ENCODE data around the gene TTC28.

- TF ChIP-seq CTCF (IDR thresholded peaks at IDR 0.05; ENCODE audit: poor library complexity, severe bottlenecking) = no peak
- no peak for TF ChIP-seq POLR2AphosphoS5 (IDR thresholded peaks at IDR 0.05)
- TF ChIP-seq MXI1 (conservative IDR thresholded peaks at IDR 0.05; ENCODE audit: poor library complexity, severe bottlenecking) = no peak
- no peak for TF ChIP-seq EZH2 (IDR thresholded peaks at IDR 0.05; ENCODE audit: borderline replicate concordance, insufficient read depth, low read length, poor library complexity, severe bottlenecking)
- TF ChIP-seq REST (IDR thresholded peaks at IDR 0.05; ENCODE audit: borderline replicate concordance) = no peak
- TF ChIP-seq TAF1 (IDR thresholded peaks at IDR 0.05; ENCODE audit: low read depth) = no peak
- no peak for TF ChIP-seq EP300 (conservative IDR thresholded peaks at IDR 0.05; ENCODE audit: poor library complexity, severe bottlenecking)
Measured at GRCh38 chr22:28620244-28620922, 59.3 kb downstream of the TTC28 start.

All from neural cell (in vitro differentiated cells).